Neutrophil (primary cell): ENCODE results near the gene CPLX3.
A peak's percentile ranks its signal among the peaks of the same experiment; 100 is the strongest.

Experiments used
- H3K27ac ChIP-seq: fragments of 200-600 bp; sonication (generic); 2 replicates; pipeline ENCODE4 v1.5.1; 2016; ENCODE audit warnings: mild to moderate bottlenecking, moderate library complexity
- H3K27me3 ChIP-seq: fragments of 200-600 bp; sonication (generic); 2 replicates; pipeline ENCODE4 v1.6.0; 2016; ENCODE audit warnings: mild to moderate bottlenecking
- H3K36me3 ChIP-seq: fragments of 200-600 bp; sonication (generic); 2 replicates; pipeline ENCODE4 v1.5.1; 2017
- H3K4me1 ChIP-seq, 2 experiments: fragments of 200-600 bp in 1 of 2; sonication (generic) in 1 of 2; 1 replicate in 1 of 2; 2 replicates in 1 of 2; pipeline versions ENCODE4 v1.5.1 to v1.6.1; 2013 to 2016; ENCODE audit warnings: low read depth in 1 of 2, low read length in 1 of 2, mild to moderate bottlenecking in 1 of 2, moderate library complexity in 1 of 2; ENCODE audit not compliant: control insufficient read depth in 1 of 2, insufficient read depth in 1 of 2
- H3K4me3 ChIP-seq, 2 experiments: fragments of 200-600 bp in 1 of 2; sonication (generic) in 1 of 2; 1 replicate in 1 of 2; 2 replicates in 1 of 2; pipeline ENCODE4 v1.5.1; 2013 to 2016; ENCODE audit warnings: low read depth in 1 of 2, low read length in 1 of 2, mild to moderate bottlenecking in 1 of 2, moderate library complexity in 1 of 2
- H3K9me3 ChIP-seq: fragments of 200-600 bp; sonication (generic); 2 replicates; pipeline ENCODE4 v1.5.1; 2016
- CTCF ChIP-seq: fragments of 200-600 bp; sonication (generic); IDR thresholded peaks from 2 replicates; pipeline ENCODE4 v1.5.1; 2016; ENCODE audit warnings: antibody characterized with exemption

The CPLX3 gene

GRCh38 chr15:74835312-74835823, 8.9 kb downstream of the CPLX3 start:
- peak; percentile 77 for TF ChIP-seq CTCF
- H3K4me3 ChIP-seq: no peak overlapping the region
- H3K27ac ChIP-seq: no peak overlapping the region
- H3K27me3 ChIP-seq: no peaks in the 10 kb centered on the region
- peaks cover 11 to 13% of the 10 kb centered on the region in 2 experiments for H3K4me1 ChIP-seq
- H3K36me3 ChIP-seq: peaks cover 46% of the 10 kb centered on the region
- H3K9me3 ChIP-seq: no peaks in the 10 kb centered on the region

- Histone ChIP-seq H3K36me3 (peaks cover 48% of the 10 kb centered on the region), H3K27me3 (no peaks in the 10 kb centered on the region)
These were observed 10.4 kb downstream of the CPLX3 start for GRCh38 chr15:74836846-74837245.

GRCh38 chr15:74837482-74838136, 11.2 kb downstream of the CPLX3 start:
- H3K4me3 ChIP-seq: no peak overlapping the region
- H3K36me3 ChIP-seq: peaks cover 48% of the 10 kb centered on the region
- H3K27me3 ChIP-seq: no peaks in the 10 kb centered on the region
- H3K27ac ChIP-seq: no peak overlapping the region
- peaks cover 14 to 15% of the 10 kb centered on the region in 2 experiments for H3K4me1 ChIP-seq
- TF ChIP-seq CTCF: no peak
- no peaks in the 10 kb centered on the region for H3K9me3 ChIP-seq

More at GRCh38 chr15:74836846-74837245, 10.4 kb downstream of the CPLX3 start:
- H3K4me3 ChIP-seq: no peak overlapping the region
- no peak for TF ChIP-seq CTCF
- H3K9me3 ChIP-seq: no peaks in the 10 kb centered on the region
- no peak overlapping the region for H3K27ac ChIP-seq
- H3K4me1 ChIP-seq: peaks cover 11 to 13% of the 10 kb centered on the region in 2 experiments

GRCh38 chr15:74838137-74838516, 11.7 kb downstream of the CPLX3 start:
- peaks cover 12 to 14% of the 10 kb centered on the region in 2 experiments for H3K4me1 ChIP-seq
- no peaks in the 10 kb centered on the region for H3K27me3 ChIP-seq
- H3K9me3 ChIP-seq: no peaks in the 10 kb centered on the region
- H3K27ac ChIP-seq: no peak overlapping the region
- peaks cover 48% of the 10 kb centered on the region for H3K36me3 ChIP-seq
- no peak for TF ChIP-seq CTCF
- no peak overlapping the region for H3K4me3 ChIP-seq

GRCh38 chr15:74838746-74839525, 12.5 kb downstream of the CPLX3 start:
- Histone ChIP-seq H3K27ac (no peak overlapping the region), H3K4me1 (peaks cover 14% of the 10 kb centered on the region in 2 experiments), H3K36me3 (peaks cover 51% of the 10 kb centered on the region), H3K4me3 (no peak overlapping the region), H3K27me3 (no peaks in the 10 kb centered on the region), H3K9me3 (no peaks in the 10 kb centered on the region)
- TF ChIP-seq CTCF: no peak
